K562 (cell line): ENCODE data around the gene UBAP2. TPM values are rescaled to one million over a fixed set of nuclear protein-coding genes. Genes with fewer than 3 reads are reported as not detected.

Source experiments
- AFF4 ChIP-seq: sonication (generic); formaldehyde crosslinking; IDR thresholded peaks from 2 replicates; pipeline ENCODE4 v1.8.0; 2023; ENCODE audit warnings: mild to moderate bottlenecking, missing genetic modification reagents
- BCLAF1 ChIP-seq, 2 experiments: fragments of 450-650 bp in 1 of 2; IDR thresholded peaks; 2 replicates each; pipeline ENCODE4 v1.6.1; 2011 to 2017; ENCODE audit warnings: low read depth in 2 of 2, antibody characterized with exemption in 1 of 2, borderline replicate concordance in 1 of 2, low read length in 1 of 2, mild to moderate bottlenecking in 1 of 2, mixed read lengths in 1 of 2; ENCODE audit not compliant: control insufficient read depth in 1 of 2
- EP300 ChIP-seq: IDR thresholded peaks from 2 replicates; pipeline ENCODE4 v1.6.1; 2012; ENCODE audit warnings: low read length, improper control_type of control experiment
- HMBOX1 ChIP-seq: sonication (generic); IDR thresholded peaks from 2 replicates; pipeline ENCODE4 v1.6.1; 2016
- ILF3 ChIP-seq: fragments of 450-650 bp; IDR thresholded peaks from 2 replicates; pipeline ENCODE4 v1.6.1; 2018; ENCODE audit warnings: antibody characterized with exemption, mild to moderate bottlenecking, moderate library complexity, borderline replicate concordance
- SMAD1 ChIP-seq: fragments of 150-350 bp; IDR thresholded peaks from 2 replicates; pipeline ENCODE4 v1.6.1; 2014; ENCODE audit warnings: low read length, low read depth; ENCODE audit not compliant: partially characterized antibody
- ZNF3 ChIP-seq: fragments of 250-450 bp; sonication (Bioruptor Pico); IDR thresholded peaks from 2 replicates; pipeline ENCODE4 v1.5.0; 2021; ENCODE audit warnings: mild to moderate bottlenecking, moderate library complexity
- ZNF384 ChIP-seq: IDR thresholded peaks from 2 replicates; pipeline ENCODE4 v1.6.1; 2012; ENCODE audit warnings: low read depth, low read length, improper control_type of control experiment
- ZNF609 ChIP-seq: sonication (generic); formaldehyde crosslinking; IDR thresholded peaks from 2 replicates; pipeline ENCODE4 v1.8.1; 2023; ENCODE audit warnings: missing genetic modification reagents, mild to moderate bottlenecking, borderline replicate concordance
- ZNF780A ChIP-seq: fragments of 250-450 bp; sonication (Bioruptor Pico); IDR thresholded peaks from 2 replicates; pipeline ENCODE4 v1.5.0; 2021; ENCODE audit warnings: mild to moderate bottlenecking
- polyA plus RNA-seq, 8 experiments: library from polyadenylated mRNA; depleted of rRNA in 4 of 8; stranded (reverse) in 5 of 8; unstranded in 3 of 8; fragments of >200 nt; fragmentation: Nextera tagmentation in 2 of 8; fragmentation: Illumina TruSeq in 1 of 8; extraction: Ambion mirVana in 2 of 8; extraction: Trizol in 1 of 8; gene quantifications; 2 replicates each; pipeline versions ENCODE4 v1.2.1 to v1.2.3, GENCODE V29; 2011 to 2014; ENCODE audit warnings: inconsistent platforms in 1 of 8, missing spikeins in 1 of 8
- total RNA-seq, 7 experiments: library from RNA; depleted of rRNA in 6 of 7; stranded (reverse); fragments of >200 nt in 6 of 7; fragmentation: Illumina TruSeq in 2 of 7; extraction: Trizol in 2 of 7; gene quantifications; 2 replicates each; pipeline versions ENCODE4 v1.2.1 to v1.2.3, GENCODE V29; 2011 to 2021; ENCODE audit warnings: low replicate concordance in 1 of 7

Gene UBAP2
- total and polyA plus RNA-seq, 9 of the 15 experiments (the other 6 are each of a cell fraction or from before 2014, with no cell fraction given): 8.7 to 47.9 (median 18.7) TPM

- TF ChIP-seq ZNF609 (CRISPR knock-in tag) (no peak), ZNF3 (CRISPR knock-in tag) (no peak), ZNF384 (no peak), BCLAF1 (IDR thresholded peaks at IDR 0.05; ENCODE audit: borderline replicate concordance in 1 of 2, control insufficient read depth in 1 of 2, low read depth in 2 of 2, low read length in 1 of 2) (no peak), SMAD1 (no peak), ILF3 (no peak), ZNF780A (CRISPR knock-in tag) (no peak), HMBOX1 (no peak), EP300 (no peak), AFF4 (CRISPR knock-in tag) (no peak)
Observed at GRCh38 chr9:34037626-34038025, 11.1 kb downstream of the UBAP2 start (continued).
